SK-N-SH (cell line): ENCODE results near the gene CCDC167. TPM values are rescaled to one million over a fixed set of nuclear protein-coding genes. Genes with fewer than 3 reads are reported as not detected.
A peak's percentile ranks its signal among the peaks of the same experiment; 100 is the strongest.

Experiments used
- CTCF ChIA-PET: fragments of 300-600, 350-600 bp; formaldehyde crosslinking; extraction: SDS; loops from one replicate; lab custom pipeline; 2021; lab: Yijun Ruan, JAX
- POLR2A ChIA-PET: fragments of 350-600 bp; sonication (Branson Sonifier 250); formaldehyde crosslinking; extraction: SDS; loops from one replicate; lab custom pipeline; 2020; ENCODE audit warnings: antibody characterized with exemption, inconsistent platforms; lab: Yijun Ruan, JAX
- DNase-seq: peaks from one replicate; pipeline ENCODE4 v3.0.0; 2012
- H2AFZ ChIP-seq: fragments of 200-600 bp; sonication (generic); 2 replicates; pipeline ENCODE4 v1.8.1; 2016; ENCODE audit warnings: antibody characterized with exemption, mild to moderate bottlenecking, low read depth
- H3F3A ChIP-seq: fragments of 200-600 bp; sonication (generic); replicated peaks from 2 replicates; pipeline ENCODE3; 2016; ENCODE audit warnings: antibody characterized with exemption, mild to moderate bottlenecking; ENCODE audit not compliant: insufficient read depth
- H3K27ac ChIP-seq, 2 experiments: fragments of 200-500 bp in 1 of 2; fragments of 200-600 bp in 1 of 2; sonication (Bioruptor generic) in 1 of 2; sonication (generic), shearing (Covaris generic) in 1 of 2; 2 replicates each; pipeline versions ENCODE4 v1.5.1 to v1.6.1; 2014 to 2016; ENCODE audit warnings: low read depth in 2 of 2, inconsistent platforms in 1 of 2, low read length in 1 of 2, mild to moderate bottlenecking in 1 of 2, mixed read lengths in 1 of 2
- H3K27me3 ChIP-seq: fragments of 200-600 bp; sonication (generic), shearing (Covaris generic); 2 replicates; pipeline ENCODE4 v1.6.1; 2016; ENCODE audit warnings: mixed run types; ENCODE audit not compliant: insufficient read depth
- H3K36me3 ChIP-seq, 2 experiments: fragments of 200-500 bp in 1 of 2; fragments of 200-600 bp in 1 of 2; sonication (Bioruptor generic) in 1 of 2; sonication (generic) in 1 of 2; replicated peaks in 1 of 2; 2 replicates each; pipeline versions ENCODE3 to v1.5.1; 2014 to 2016; ENCODE audit warnings: low read length in 1 of 2, mild to moderate bottlenecking in 1 of 2; ENCODE audit not compliant: insufficient read depth in 2 of 2, control insufficient read depth in 1 of 2
- H3K4me1 ChIP-seq, 2 experiments: fragments of 200-500 bp in 1 of 2; fragments of 200-600 bp in 1 of 2; sonication (Bioruptor generic) in 1 of 2; sonication (generic), shearing (Covaris generic) in 1 of 2; 2 replicates each; pipeline versions ENCODE4 v1.5.1 to v1.6.1; 2014 to 2016; ENCODE audit warnings: low read depth in 1 of 2, low read length in 1 of 2, mixed run types in 1 of 2; ENCODE audit not compliant: insufficient read depth in 2 of 2, control insufficient read depth in 1 of 2
- H3K4me2 ChIP-seq: fragments of 200-600 bp; sonication (generic), shearing (Covaris generic); 2 replicates; pipeline ENCODE4 v1.6.1; 2017; ENCODE audit warnings: mixed run types
- H3K4me3 ChIP-seq, 2 experiments: fragments of 200-500 bp in 1 of 2; fragments of 200-600 bp in 1 of 2; sonication (Bioruptor generic) in 1 of 2; sonication (generic), shearing (Covaris generic) in 1 of 2; 2 replicates each; pipeline versions ENCODE4 v1.5.1 to v1.8.1; 2014 to 2016; ENCODE audit warnings: low read depth in 2 of 2, inconsistent platforms in 1 of 2, low read length in 1 of 2, mild to moderate bottlenecking in 1 of 2, mixed read lengths in 1 of 2, moderate library complexity in 1 of 2
- H3K79me2 ChIP-seq: fragments of 200-600 bp; sonication (generic); 2 replicates; pipeline ENCODE4 v1.8.1; 2017; ENCODE audit warnings: mild to moderate bottlenecking; ENCODE audit not compliant: insufficient read depth
- H3K9ac ChIP-seq: fragments of 200-600 bp; sonication (generic); 2 replicates; pipeline ENCODE4 v1.6.1; 2017; ENCODE audit warnings: mixed run types
- H3K9me2 ChIP-seq: fragments of 200-600 bp; sonication (generic); 2 replicates; pipeline ENCODE4 v1.6.1; 2017; ENCODE audit warnings: mixed run types
- H3K9me3 ChIP-seq: fragments of 200-600 bp; sonication (generic); 2 replicates; pipeline ENCODE4 v1.6.1; 2017; ENCODE audit warnings: mixed run types, mild to moderate bottlenecking, moderate library complexity
- H4K20me1 ChIP-seq: fragments of 200-600 bp; sonication (generic); 2 replicates; pipeline ENCODE4 v1.6.1; 2017; ENCODE audit warnings: mild to moderate bottlenecking, mixed run types; ENCODE audit not compliant: insufficient read depth
- EZH2phosphoT487 ChIP-seq: fragments of 200-600 bp; sonication (generic); IDR thresholded peaks from 2 replicates; pipeline ENCODE4 v1.6.1; 2017; ENCODE audit warnings: low read depth, mixed run types, mild to moderate bottlenecking, antibody characterized with exemption, moderate library complexity, borderline replicate concordance
- GATA2 ChIP-seq: sonication (generic); formaldehyde crosslinking; IDR thresholded peaks from 2 replicates; pipeline ENCODE4 v1.5.0; 2020; ENCODE audit warnings: mild to moderate bottlenecking, missing genetic modification reagents
- MEF2A ChIP-seq: IDR thresholded peaks from 2 replicates; pipeline ENCODE4 v1.4.0; 2012; ENCODE audit warnings: low read depth, borderline replicate concordance
- NFIC ChIP-seq: IDR thresholded peaks from 2 replicates; pipeline ENCODE4 v1.4.0; 2012; ENCODE audit warnings: borderline replicate concordance
- NRF1 ChIP-seq: IDR thresholded peaks from 2 replicates; pipeline ENCODE4 v1.6.1; 2012; ENCODE audit warnings: low read depth, mild to moderate bottlenecking, low read length
- RAD21 ChIP-seq: IDR thresholded peaks from 2 replicates; pipeline ENCODE4 v1.6.1; 2012; ENCODE audit warnings: mild to moderate bottlenecking, low read length
- RFX5 ChIP-seq: IDR thresholded peaks from 2 replicates; pipeline ENCODE4 v1.6.1; 2012; ENCODE audit warnings: mild to moderate bottlenecking, improper control_type of control experiment, low read length
- TCF12 ChIP-seq: IDR thresholded peaks from 2 replicates; pipeline ENCODE4 v1.4.0; 2012
- YY1 ChIP-seq: IDR thresholded peaks from 2 replicates; pipeline ENCODE4 v1.4.0; 2012; ENCODE audit warnings: low read depth, mild to moderate bottlenecking
- WGBS: methylation state at CpG from one replicate; pipeline ENCODE4 v1.1.6; 2017; ENCODE audit warnings: low lambda C conversion rate; 5-methylcytosine and 5-hydroxymethylcytosine counted together
- polyA plus RNA-seq, 3 experiments: library from polyadenylated mRNA; depleted of rRNA; stranded (reverse); fragments of >200 nt; gene quantifications; 2 replicates each; pipeline ENCODE4 v1.2.3, GENCODE V29; 2012
- TF ChIP-seq, protein P1 (sequence below): IDR thresholded peaks from 2 replicates; pipeline ENCODE4 v1.4.0; 2012; ENCODE audit warnings: low read depth, borderline replicate concordance
- TF ChIP-seq, protein P2 (sequence below): IDR thresholded peaks from 2 replicates; pipeline ENCODE4 v1.6.1; 2012; ENCODE audit warnings: mild to moderate bottlenecking, low read depth, low read length, moderate library complexity

CCDC167 gene
- polyA plus RNA-seq, 1 of the 3 experiments (the other 2 are of a cell fraction) = 49.1 TPM

DNA sequence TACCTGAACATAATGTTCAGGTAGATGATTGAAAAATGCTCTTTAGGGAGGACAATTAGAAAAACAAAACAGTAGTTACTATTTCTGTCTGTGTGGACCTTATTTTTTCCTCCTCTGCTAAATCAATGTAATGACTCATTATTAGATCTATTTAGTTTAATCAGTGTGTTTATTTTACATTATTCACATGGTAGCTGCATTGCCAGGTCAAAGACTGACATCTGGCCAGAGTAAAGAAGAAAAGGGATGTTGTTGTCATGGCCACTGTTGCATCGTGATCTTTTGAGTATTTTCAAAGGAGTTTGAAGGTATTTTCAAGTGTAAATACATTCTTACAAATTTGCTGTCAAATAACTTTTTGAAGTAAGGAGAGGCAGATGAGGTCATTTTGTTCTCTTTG is 60.8 kb downstream of the CCDC167 start:
- Histone ChIP-seq H3K27ac (no peak overlapping the region), H3K27me3 (no peaks in the 10 kb centered on the region), H3K9ac (no peak overlapping the region), H3K79me2 (peaks cover 39% of the 10 kb centered on the region), H3K4me1 (peaks cover 4 to 6% of the 10 kb centered on the region in 2 experiments; a peak in 2 of 4 replicates)
- 35% methylated on average over 1 of the region's 1 CpG for WGBS
- CTCF ChIA-PET = interaction anchor here (1.0 to 2.2 kb wide), 4 partner anchors 12 to 253 kb away, joined by 3 to 6 read pairs (median 6); no protein-coding TSS in a partner anchor
- TF ChIP-seq, protein P1, sequence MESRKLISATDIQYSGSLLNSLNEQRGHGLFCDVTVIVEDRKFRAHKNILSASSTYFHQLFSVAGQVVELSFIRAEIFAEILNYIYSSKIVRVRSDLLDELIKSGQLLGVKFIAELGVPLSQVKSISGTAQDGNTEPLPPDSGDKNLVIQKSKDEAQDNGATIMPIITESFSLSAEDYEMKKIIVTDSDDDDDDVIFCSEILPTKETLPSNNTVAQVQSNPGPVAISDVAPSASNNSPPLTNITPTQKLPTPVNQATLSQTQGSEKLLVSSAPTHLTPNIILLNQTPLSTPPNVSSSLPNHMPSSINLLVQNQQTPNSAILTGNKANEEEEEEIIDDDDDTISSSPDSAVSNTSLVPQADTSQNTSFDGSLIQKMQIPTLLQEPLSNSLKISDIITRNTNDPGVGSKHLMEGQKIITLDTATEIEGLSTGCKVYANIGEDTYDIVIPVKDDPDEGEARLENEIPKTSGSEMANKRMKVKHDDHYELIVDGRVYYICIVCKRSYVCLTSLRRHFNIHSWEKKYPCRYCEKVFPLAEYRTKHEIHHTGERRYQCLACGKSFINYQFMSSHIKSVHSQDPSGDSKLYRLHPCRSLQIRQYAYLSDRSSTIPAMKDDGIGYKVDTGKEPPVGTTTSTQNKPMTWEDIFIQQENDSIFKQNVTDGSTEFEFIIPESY = no peak
- TF ChIP-seq MEF2A (no peak), RFX5 (no peak), EZH2phosphoT487 (no peak), YY1 (no peak), NFIC (no peak), TCF12 (no peak), NRF1 (no peak), GATA2 (CRISPR knock-in tag) (no peak)
- TF ChIP-seq, protein P2, sequence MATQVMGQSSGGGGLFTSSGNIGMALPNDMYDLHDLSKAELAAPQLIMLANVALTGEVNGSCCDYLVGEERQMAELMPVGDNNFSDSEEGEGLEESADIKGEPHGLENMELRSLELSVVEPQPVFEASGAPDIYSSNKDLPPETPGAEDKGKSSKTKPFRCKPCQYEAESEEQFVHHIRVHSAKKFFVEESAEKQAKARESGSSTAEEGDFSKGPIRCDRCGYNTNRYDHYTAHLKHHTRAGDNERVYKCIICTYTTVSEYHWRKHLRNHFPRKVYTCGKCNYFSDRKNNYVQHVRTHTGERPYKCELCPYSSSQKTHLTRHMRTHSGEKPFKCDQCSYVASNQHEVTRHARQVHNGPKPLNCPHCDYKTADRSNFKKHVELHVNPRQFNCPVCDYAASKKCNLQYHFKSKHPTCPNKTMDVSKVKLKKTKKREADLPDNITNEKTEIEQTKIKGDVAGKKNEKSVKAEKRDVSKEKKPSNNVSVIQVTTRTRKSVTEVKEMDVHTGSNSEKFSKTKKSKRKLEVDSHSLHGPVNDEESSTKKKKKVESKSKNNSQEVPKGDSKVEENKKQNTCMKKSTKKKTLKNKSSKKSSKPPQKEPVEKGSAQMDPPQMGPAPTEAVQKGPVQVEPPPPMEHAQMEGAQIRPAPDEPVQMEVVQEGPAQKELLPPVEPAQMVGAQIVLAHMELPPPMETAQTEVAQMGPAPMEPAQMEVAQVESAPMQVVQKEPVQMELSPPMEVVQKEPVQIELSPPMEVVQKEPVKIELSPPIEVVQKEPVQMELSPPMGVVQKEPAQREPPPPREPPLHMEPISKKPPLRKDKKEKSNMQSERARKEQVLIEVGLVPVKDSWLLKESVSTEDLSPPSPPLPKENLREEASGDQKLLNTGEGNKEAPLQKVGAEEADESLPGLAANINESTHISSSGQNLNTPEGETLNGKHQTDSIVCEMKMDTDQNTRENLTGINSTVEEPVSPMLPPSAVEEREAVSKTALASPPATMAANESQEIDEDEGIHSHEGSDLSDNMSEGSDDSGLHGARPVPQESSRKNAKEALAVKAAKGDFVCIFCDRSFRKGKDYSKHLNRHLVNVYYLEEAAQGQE = no peak
- TF ChIP-seq, all 33 proteins: peak for 0
- Histone ChIP-seq H3K9me3 (no peaks in the 10 kb centered on the region), H3K9me2 (no peaks in the 10 kb centered on the region), H3K4me3 (no peak overlapping the region), H3K36me3 (peaks cover 24 to 53% of the 10 kb centered on the region in 2 experiments), H3K4me2 (no peak overlapping the region), H4K20me1 (no peaks in the 10 kb centered on the region; the same call in 1 of the 2 replicates), H3F3A (peaks cover 3% of the 10 kb centered on the region), H2AFZ (no peak overlapping the region)
- no peak for DNase-seq
- POLR2A ChIA-PET = interaction anchor here (0.9 kb wide), 1 partner anchor 127 kb away, joined by 3 read pairs; no protein-coding TSS in a partner anchor

DNA sequence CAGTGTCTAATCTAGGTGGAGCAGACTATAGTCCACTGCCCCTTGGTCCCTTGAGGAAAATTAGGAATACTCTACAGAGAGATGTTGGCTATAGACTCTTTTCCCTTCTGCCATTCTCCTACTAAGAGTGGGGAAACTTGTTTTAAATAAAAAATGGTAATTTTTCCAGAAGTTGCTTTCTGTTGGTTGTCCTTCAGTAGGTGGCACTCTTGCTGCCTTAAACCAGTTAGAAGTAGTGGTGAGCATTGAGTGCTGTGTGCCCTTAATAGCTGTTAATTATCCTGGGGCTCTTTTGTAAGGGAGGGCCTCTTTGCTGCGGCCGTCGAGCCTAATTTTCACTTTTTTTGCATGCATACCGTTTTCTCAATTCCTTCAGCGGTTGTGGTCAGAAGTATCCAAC is 63.9 kb downstream of the CCDC167 start:
- H4K20me1 ChIP-seq = no peaks in the 10 kb centered on the region; the same call in 1 of the 2 replicates
- H3F3A ChIP-seq = peaks cover 3% of the 10 kb centered on the region
- H3K4me1 ChIP-seq = peaks cover 4 to 13% of the 10 kb centered on the region in 2 experiments; a peak in 2 of 4 replicates
- ChIA-PET POLR2A (no interaction called here), CTCF (interaction anchor here (0.9 to 1.6 kb wide), 8 partner anchors 14 to 102 kb away, joined by 3 to 6 read pairs (median 4); no protein-coding TSS in a partner anchor)
- no peak overlapping the region for H3K4me3 ChIP-seq
- no peaks in the 10 kb centered on the region for H3K27me3 ChIP-seq
- H3K36me3 ChIP-seq = peaks cover 10 to 38% of the 10 kb centered on the region in 2 experiments
- no peaks in the 10 kb centered on the region for H3K9me3 ChIP-seq
- peaks cover 43% of the 10 kb centered on the region for H3K79me2 ChIP-seq
- WGBS = 88% methylated on average over 5 of the region's 5 CpGs
- H2AFZ ChIP-seq = no peak overlapping the region
- no peak overlapping the region for H3K27ac ChIP-seq
- H3K4me2 ChIP-seq = no peak overlapping the region
- DNase-seq = no peak
- H3K9ac ChIP-seq = no peak overlapping the region
- no peaks in the 10 kb centered on the region for H3K9me2 ChIP-seq
- TF ChIP-seq GATA2 (CRISPR knock-in tag) (no peak), RAD21 (peak; percentile 56)
